ENCODE results near the gene KIRREL1.
A peak's percentile ranks its signal among the peaks of the same experiment; 100 is the strongest.

KIRREL1 gene

DNA sequence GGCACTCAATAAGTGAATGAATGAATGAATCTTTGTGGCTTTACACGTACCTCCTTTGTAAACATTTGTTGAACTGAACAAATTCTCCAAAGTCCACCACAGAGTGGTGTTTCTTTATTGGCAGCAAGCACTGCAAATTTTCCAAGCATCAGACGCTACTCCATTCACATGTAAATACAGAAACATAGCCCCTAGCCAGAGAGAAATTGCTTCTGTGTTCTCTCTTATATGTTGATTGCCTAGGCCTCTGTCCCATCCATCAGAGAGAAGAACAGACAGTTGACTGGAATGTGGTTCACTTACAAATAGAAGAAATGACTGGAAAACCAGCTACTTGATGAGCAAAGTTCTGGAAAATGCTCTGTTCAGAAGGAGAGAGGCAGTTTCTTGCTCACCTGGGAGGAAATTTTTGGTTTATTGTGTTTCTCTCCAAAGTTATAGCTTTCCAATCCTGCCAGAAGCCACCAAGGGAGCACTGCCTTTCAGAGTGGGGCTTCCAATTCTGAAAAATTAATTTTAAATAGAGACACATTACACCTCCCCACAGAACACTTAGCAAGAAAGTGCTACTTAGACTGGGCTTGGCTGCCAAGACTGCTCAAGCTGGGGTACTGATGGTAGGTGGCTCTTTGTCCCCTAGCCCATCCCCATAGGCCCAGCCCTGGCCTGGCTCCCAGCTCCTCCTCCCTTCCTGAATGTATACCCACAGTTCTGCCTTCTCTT is 18.1 kb upstream of the KIRREL1 start:
- no peak for DNase-seq (ENCODE audit: low spot score)

DNA sequence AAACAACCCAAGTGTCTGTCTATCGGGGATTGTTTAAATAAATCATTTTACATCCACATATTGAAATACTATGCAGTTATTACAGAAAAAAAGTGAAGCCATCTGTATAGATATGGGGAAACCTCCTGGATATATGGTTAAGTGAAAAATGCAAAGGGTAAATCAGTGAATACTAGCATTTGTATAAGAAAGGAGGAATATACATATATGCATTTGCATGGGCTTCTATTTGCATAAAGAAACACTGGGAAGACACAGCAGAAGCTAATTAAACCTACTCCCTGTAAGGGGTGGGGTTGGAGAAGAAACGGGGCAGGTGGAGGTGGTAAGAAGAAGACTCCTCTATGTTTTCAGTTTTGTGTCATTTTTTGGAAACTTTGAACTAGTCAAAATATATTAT is 16.6 kb upstream of the KIRREL1 start:
- no peak for DNase-seq (ENCODE audit: low spot score)

DNA sequence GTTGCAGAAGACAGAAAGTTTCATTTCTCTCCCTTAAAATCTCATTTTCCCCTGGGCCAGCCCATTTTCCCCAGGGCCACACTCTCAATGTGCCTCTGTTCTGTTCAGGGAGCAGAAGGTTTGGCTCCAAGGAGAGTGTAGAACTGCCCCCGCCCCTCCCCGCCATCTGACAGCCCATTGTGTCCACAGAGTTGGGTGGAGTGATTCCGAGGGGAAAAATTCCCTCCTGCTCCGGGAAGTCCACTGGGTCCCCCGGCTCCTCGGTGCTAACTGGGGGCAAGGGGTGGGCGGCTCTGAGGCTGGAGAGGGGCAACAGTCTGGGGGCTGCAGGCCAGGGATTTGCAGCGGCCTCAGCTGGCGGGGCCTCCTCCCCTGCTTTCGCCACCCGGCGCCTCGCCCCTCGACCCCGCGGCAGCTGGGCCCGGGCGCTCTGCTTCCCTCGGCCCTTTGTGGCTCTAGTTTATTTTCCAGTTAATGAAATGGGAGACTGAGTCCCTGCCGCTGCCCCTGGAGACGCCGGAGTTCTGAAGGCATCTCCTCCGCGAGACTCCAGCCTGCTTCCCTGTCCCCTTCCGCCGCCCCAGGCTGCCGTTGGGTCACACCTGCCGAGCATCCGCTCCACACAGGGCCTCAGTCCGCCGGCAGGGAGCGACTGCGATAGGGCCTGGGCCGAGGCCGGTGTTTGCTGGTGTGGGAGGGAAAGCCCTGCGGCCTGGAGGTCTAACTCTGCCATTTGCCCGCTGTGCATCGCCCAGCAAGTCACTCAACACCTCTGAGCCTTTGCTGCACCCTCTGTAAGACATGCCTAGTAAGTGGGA is 14.7 kb upstream of the KIRREL1 start:
- no peak for DNase-seq (ENCODE audit: low spot score)

DNA sequence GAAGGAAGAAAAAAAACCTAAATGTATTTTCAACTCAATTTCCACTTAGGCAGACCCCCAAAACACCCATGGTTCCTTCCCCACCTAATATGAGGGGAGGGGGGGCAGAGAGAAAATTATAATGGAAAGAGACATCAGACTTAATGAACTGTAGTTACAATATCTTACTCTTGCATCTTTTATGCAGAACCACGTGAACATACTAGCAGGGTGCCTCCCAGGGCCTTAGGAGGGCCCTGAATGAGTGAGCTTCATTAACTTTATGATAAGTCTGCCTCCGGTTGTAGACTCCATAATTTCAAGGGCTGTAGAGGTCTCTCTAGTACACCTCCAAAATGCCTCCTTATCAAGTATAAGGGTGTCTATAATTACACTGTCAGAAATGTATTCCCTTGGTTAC is 11.3 kb upstream of the KIRREL1 start:
- DNase-seq (ENCODE audit: low spot score), result no peak

DNA sequence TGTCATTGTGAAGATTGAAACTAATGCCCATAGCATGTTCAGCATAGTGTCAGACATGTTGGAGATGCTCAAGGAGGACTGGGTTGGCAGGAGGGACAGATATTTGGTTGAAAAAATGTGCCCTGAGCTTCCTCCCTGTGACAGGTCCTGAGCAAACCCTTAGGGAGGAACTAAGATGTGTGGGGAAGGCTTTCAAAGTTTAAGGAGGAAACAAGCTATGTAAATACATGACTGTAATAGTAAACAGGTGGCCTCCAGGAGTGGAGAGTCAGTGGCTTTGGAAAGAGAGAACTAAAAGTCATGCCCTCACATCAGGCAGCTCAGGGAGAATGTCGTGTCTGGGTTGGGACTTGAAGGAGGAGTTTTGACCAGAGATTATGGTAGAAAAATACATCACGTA is 9.7 kb upstream of the KIRREL1 start:
- DNase-seq (ENCODE audit: low spot score), result no peak

DNA sequence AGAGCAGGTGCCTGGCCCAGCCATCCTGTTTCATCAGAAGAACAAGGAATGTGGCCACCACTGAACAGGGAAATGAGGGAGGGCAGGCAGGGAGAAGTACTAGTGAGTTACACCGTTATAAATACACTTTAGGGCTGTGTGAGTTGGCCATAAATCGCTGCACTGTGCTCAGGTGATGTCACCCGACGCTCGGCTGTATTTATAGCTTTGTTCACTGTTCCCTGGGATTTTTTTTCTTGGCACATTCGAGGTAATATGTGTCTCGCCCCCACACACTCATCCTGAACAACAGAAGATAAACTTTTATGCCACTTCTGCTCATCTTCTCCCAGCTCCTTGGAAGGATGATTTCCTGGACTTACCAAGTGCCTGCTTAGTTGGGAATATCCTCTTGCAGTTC is 9.0 kb upstream of the KIRREL1 start:
- no peak for DNase-seq (ENCODE audit: low spot score)

DNA sequence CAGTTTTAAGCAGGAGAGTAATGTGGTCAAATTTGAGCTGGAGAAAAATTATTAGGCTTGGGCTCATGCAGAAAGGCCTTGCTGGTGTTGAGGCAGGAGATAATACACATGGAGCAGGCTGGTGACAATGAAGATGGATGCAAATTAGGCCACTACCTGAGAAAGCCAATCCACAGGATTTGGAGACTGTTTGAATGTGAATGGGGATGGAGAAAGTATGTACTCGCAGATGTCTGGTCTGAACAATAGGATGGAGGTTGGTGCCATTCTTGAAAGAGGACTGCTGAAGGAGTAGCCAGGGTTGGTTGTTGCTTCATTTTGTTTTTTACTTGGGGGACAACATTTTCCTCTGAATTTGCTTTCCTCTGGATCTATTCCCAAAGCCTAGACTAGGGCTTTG is 8.0 kb upstream of the KIRREL1 start:
- DNase-seq (ENCODE audit: low spot score), result no peak

DNA sequence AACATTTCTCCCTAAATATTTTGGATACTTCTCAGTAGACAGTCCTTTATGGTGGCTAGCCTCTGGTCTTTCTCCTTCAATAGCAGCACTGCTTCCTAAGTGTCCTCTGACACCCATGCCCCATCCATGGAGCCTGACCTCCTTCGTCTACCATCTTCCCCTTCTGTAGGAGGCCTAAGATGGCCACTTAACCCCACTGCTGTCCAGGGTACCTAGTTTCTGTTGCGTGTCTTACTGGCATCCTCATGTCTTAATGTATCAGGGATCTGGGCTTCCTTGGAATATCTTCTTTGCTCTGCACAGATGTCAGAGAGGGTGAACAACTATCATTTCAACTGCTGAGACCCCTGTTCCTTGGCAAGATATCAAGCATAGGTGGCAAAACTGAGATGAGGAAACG is 5.4 kb upstream of the KIRREL1 start:
- DNase-seq (ENCODE audit: low spot score), result no peak

DNA sequence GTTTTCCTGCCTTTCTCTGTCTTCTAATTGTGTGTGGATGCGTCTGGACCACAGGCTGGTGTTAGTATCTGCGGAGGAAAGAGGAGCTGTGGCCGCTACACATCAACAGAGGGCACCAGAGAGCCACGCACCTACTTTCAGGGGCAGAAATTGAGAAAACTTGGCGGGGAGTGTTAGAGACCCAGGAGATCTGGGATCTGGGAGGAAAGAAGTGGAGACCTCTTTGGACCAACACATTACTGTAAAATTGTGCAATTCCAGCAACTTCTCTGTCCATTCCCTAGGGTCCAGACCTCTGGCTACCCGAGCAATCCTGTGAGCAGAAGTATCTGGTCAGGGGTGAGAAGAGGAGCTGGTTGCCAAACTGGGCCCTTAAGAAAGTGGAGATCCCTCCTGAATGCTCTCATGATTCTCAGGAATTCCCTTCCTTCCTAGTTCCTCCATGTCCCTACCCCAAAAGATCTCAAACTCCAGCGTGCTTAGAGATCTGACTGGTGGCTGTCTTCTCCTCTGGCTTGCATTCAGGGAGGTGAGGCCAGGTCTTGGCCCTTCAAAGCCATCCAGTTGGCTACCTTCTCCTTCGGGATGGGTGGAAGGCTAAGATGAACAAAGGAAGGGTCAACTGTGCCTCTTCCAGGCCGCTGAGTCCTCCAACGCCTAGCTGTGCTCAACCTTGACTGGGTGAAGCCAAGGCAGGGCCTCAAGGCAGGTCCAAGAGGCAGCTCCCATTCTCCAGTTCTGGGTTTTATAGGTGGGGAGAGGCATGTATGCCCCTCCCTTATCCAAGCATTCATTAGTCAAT is 1.2 kb upstream of the KIRREL1 start:
- DNase-seq (ENCODE audit: low spot score), result peak; percentile 85

DNA sequence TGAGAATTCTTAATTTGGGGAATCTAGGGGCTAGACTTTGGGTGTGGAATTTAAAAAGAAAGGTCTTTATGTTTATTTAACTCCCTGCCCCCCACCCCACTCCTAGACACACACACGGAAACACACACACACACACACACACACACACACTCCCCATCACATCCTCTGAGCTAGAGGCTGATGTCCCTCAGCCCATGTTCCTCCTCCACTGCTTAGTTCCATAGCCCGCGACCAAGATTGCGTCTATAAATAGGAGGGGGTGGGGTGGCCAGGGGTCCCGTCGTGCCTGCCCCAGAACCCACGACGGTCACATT is 655 bp upstream of the KIRREL1 start:
- DNase-seq (ENCODE audit: low spot score), result no peak

DNA sequence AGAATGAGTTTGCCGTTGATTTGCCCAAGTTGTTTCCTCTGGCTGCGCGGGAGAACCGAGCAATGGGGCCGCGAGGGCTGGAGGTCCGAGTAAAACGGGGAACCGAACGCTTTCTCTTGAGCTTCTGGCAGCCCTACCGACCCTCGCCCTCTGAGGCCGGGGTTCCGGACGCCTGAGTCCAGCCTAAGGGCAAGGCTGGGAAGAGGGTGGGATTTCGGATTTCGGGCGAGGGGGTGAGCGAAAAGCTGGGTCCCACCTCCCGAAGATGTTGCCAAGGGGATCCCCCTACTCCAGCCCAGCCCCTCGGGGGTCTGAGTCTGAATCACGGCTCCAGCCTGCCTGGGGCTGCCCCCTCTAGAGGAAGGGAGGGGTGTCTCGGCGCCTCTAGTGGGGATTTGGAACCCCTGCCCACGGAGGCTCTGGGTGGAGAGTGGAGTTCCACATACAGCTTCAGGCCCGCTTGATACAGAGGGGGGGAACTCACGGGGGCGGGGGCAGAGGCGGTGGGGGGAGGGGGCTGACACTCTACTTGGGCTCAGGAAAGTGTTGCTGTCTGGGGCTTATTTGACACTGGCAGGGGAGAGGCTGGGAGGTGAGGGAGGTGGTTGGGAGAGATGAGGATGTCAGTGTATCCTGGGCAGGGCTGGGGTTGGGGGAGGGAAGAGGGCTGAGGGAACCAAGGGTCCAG is 617 bp downstream of the KIRREL1 start:
- no peak for DNase-seq (ENCODE audit: low spot score)

DNA sequence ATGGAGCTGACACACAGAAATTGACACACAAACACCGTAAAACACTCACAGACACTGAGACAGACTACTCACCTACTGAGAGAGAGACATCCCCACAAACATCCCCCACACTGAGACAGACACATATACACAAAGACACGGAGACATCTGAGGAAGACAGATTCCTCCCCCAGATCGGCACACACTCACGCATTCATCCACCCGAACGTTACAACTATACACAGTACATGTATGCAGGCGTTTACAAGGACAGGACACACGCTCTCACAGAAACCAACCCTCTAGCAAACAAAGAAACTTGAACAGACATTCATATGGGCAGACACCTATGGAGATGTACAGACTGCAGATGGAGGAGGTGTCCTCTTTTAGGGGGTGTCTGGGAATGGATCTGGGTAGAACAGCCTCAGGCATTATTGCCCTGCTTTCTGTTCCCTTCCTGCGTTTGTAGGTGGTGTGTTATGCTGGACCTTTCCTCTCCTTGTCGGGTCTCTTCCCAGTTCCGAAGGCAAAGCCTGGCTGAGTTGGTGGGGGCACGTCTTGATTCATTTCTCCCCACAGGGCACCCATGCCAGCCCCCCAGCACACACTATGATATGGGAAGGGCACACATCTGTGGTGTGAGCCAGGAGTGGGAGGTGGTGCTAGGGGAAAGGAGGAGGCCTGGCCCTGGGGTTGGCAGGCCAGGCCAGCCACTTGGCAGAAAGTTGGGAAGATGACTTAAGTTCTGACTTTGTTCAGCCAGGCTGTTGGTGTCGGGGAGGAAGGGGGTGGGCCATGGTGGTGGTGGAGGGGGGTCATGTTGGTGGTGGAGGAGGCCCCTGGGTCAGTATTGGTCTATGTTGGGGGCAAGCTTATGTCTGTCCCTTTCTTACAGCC is 1.5 kb downstream of the KIRREL1 start:
- DNase-seq (ENCODE audit: low spot score), result no peak

DNA sequence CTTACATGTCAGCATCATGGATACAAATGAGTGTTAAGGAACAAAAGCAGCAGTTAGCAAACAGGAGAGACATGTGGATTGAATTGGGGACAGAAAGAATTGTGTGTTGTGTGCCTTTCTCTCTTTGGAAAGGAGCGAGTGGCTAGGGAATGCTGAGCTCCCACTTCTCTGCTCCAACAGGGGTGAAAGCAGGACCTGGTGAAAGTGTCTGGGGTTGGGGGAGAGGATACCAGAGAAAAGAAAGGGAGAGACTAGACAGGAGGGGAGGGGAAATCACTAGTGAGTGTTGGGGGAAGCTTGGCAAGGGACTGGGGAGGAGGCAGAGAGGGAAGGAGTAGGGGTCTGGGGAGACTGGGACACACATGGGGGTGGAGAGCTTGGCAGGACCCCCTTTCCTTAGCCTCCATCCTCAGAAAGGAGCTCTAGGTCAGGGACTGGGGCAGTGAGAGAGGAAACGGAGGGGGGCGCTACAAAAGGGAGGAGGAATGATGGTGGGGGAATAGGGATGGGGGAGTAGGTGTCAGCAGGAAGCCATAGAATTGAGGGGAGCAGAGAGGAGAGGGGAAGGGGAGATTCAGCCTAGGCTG is 2.2 kb downstream of the KIRREL1 start:
- no peak for DNase-seq (ENCODE audit: low spot score)

DNA sequence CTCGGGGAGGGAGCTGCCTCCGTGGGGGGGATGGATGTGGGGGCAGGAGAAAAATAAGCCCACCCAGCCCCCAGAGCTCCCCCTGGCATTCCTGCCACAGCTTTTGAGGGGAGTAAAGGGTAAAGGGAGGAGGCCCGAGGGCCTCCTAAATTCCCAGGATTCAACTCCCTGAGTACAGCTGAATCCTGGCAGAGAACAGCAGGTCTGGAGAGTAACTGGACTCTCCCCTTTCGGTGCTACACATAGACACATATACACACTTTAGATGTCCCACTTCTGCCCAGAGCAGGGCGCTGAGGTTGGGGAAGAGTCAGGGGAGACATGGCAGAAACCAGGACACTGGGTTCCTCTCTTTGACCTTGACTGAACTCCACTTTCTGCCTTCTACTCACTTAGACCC is 3.0 kb downstream of the KIRREL1 start:
- no peak for DNase-seq (ENCODE audit: low spot score)

DNA sequence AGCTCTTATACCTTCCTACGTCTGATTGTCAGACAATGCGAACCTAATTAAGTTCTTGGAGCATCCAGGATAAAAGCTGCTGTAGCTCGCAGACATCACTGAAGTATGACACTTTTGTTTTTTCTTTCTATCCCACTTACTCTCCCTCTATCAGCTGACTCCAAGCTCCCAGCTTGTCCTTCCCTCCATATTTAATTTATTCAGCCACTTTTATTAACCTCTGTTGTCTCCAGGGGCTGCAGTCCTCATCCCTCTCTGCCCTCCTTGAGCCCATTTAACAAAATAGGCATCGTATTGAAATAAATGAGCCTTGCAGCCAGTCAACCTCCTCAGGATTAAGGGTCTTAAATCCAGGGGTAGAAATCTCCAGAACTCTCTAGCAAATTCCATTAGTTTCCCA is 7.1 kb downstream of the KIRREL1 start:
- no peak for DNase-seq (ENCODE audit: low spot score)

DNA sequence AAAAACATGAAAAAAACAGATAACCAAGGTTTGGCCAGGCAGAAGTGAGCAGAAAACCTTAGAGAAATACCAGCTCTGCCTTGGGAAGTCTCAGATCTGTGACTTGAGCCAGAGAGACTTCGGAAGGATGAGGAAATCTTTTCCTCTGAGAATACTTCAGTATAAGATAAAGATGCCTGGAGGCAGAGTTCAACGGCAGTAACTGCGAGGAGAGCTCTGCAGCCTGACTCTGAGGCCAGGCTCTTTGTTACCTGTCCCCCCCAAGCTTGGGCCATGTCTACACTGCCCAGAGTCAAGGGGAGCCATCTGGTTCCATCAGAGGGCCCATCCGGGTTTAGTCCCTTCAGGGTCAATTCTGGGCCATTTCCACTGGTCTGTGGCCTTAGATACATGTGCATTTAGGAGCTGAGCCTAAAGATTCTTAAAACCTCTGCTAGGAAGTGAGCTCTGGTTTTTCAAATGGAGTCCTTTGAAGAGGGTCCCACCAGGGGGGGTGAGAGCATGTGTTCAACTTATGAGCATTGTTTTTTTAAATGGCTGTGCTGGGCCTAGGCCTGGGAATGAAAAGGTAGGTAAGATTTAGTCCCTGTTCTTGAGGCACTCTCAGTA is 8.7 kb downstream of the KIRREL1 start:
- DNase-seq (ENCODE audit: low spot score), result no peak

DNA sequence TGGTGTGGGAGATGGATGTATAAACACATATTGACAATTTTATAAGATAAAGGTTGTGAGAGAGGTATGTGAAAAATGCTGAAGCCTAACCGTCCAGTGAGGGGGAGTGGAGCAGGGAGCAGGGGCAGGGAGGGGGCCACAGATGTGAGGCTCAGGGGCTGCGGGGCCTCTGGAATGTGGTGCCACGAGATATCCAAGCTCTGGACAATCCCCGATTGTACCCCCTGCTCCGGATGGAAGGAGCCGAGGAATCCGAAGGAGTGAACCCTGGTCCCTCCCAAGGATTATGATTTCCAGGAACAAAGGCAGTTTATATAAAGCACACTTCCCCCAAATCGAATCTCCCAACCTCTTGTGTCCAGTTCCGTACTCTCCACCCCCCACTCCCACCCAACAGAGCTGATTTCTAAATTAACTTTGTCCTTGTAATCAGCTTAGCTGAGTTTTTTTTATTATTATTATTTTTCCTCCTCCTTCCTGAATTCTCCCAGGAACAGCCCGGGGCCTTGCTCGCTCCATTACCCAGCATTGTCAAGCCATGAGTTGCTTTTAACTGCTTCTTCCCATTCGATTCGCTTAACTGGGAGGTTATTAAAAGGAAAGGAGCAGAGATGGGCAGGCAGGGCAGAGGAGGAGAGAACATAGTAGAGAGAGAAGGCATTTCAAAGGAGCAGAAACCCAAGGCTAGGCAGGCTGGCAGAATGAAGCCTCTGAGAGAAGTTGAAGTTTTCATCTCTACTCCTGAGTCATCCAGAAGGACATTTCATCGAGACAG is 9.4 kb downstream of the KIRREL1 start:
- no peak for DNase-seq (ENCODE audit: low spot score)

DNA sequence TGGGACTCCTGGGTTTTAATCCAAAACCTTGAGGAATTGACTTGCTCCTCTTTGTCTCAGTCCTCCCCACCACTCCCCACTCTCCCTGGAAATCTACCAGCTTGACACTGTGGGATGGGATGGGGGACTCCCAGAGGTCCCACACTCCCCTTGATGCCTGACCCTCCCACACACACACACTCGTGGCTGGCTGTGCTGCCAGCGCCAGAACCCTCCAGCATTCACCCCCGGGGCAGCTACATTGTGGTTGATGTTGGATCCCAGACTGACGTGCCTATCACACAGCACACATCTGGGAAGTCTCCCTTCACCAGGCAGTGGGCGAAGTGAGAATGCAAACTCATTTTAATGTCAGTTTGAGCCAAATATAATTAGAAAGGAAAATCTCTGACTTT is 10.0 kb downstream of the KIRREL1 start:
- DNase-seq (ENCODE audit: low spot score), result no peak

DNA sequence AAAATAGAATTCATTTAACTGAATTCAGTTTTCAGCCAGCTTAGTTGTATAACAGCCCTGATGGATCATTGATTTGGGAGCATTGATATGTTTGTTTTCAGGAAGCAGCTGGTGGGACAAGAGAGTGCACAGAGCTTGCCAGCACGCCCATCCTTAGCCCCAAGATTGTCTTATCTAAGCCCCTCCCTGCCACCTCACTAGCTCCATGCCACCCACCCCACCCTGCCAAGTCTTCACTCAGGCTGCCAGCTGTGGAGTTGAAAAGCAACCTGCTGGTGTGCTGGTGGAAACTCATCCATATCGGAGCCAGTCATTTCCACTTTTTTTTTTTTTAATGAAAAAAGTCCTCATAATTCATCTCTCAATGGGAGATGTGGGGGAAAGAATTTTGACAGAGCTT is 11.8 kb downstream of the KIRREL1 start:
- DNase-seq (ENCODE audit: low spot score), result no peak

DNA sequence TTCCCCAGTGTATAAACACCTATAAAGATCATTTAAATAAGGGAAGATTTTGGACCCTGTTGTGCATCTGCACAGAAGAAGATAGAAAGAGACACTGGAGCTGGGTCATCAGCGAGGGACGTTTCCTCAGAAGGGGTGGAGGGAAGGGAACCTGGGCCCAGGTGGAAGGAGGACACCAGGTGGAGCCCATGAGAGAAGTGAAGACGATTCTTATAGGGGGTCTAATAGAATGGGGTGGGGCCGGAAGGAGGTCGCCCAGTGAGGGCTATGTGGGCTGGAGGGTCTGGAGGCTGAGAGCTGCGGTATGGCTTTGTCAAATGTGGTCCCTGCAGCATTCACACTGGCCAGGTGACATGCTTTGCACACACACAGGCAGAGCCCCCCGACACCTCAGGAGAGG is 13.7 kb downstream of the KIRREL1 start:
- DNase-seq (ENCODE audit: low spot score), result no peak

All from D341Med (cell line).